Superior temporal gyrus (tissue), 1 donor: ENCODE results near the gene KDF1.
"Not testable (repeated sequence)": the region's sequence is repeated elsewhere in the genome, so short reads cannot be mapped to it uniquely, and the experiment has no call there.

Source experiments
- DNase-seq: peaks from one replicate; pipeline ENCODE4 v3.0.0-alpha.2; 2016; ENCODE audit errors: extremely low spot score

Gene KDF1

GRCh38 chr1:26994020-26994786, 33.9 kb upstream of the KDF1 start:
- no peak for DNase-seq

- peak; percentile 58 for DNase-seq
These were observed 33.2 kb upstream of the KDF1 start, which contains the start of gene TRNP1 for GRCh38 chr1:26993237-26994019. TRNP1 (plus strand) TSS chr1:26993692; CDS start chr1:26993787, 95 bp downstream.

- no peak for DNase-seq
These were observed 31.2 kb upstream of the KDF1 start for GRCh38 chr1:26991310-26992116.

GRCh38 chr1:26989403-26990109, 29.3 kb upstream of the KDF1 start:
- not testable (repeated sequence) for DNase-seq

GRCh38 chr1:26986658-26987057, 26.4 kb upstream of the KDF1 start:
- DNase-seq: no peak

- no peak for DNase-seq
These were observed 24.0 kb upstream of the KDF1 start for GRCh38 chr1:26984291-26984690.

- no peak for DNase-seq
These were observed 23.6 kb upstream of the KDF1 start for GRCh38 chr1:26983863-26984262.

- DNase-seq: no peak
These were observed 21.0 kb upstream of the KDF1 start for GRCh38 chr1:26981146-26981846.

- no peak for DNase-seq
These were observed 18.6 kb upstream of the KDF1 start for GRCh38 chr1:26978901-26979300.

- DNase-seq: no peak
These were observed 16.6 kb upstream of the KDF1 start for GRCh38 chr1:26976621-26977510.

GRCh38 chr1:26972821-26973220, 12.6 kb upstream of the KDF1 start:
- no peak for DNase-seq

- no peak for DNase-seq
These were observed 12.1 kb upstream of the KDF1 start for GRCh38 chr1:26972390-26972789.

GRCh38 chr1:26971590-26971989, 11.3 kb upstream of the KDF1 start:
- DNase-seq: no peak

- DNase-seq: no peak
These were observed 10.5 kb upstream of the KDF1 start for GRCh38 chr1:26970810-26971209.

- no peak for DNase-seq
These were observed 5.4 kb upstream of the KDF1 start for GRCh38 chr1:26965628-26966027.

- DNase-seq: no peak
These were observed 4.9 kb upstream of the KDF1 start for GRCh38 chr1:26965213-26965612.

GRCh38 chr1:26961826-26962225, 1.6 kb upstream of the KDF1 start:
- peak; percentile 68 for DNase-seq

- DNase-seq: no peak
These were observed 328 bp upstream of the KDF1 start for GRCh38 chr1:26960625-26960966.

GRCh38 chr1:26959270-26959669, 998 bp downstream of the KDF1 start:
- DNase-seq: no peak

GRCh38 chr1:26957306-26957705, 3.0 kb downstream of the KDF1 start:
- no peak for DNase-seq
